Embryonic facial prominence (tissue), 1 donor: Measurements from ENCODE around the gene LRRIQ3.
A peak's percentile ranks its signal among the peaks of the same experiment; 100 is the strongest.

ENCODE experiments used
- DNase-seq: peaks from one replicate; pipeline ENCODE4 v3.0.0-alpha.2; 2016; ENCODE audit errors: extremely low spot score

Gene LRRIQ3

GRCh38 chr1:74107394-74107793 lies 90.6 kb downstream of the LRRIQ3 start:
- no peak for DNase-seq

GRCh38 chr1:74091371-74091770 lies 106.6 kb downstream of the LRRIQ3 start:
- no peak for DNase-seq

GRCh38 chr1:74083128-74083527 lies 114.8 kb downstream of the LRRIQ3 start:
- DNase-seq, result no peak

GRCh38 chr1:74065081-74065480 lies 132.9 kb downstream of the LRRIQ3 start:
- no peak for DNase-seq

GRCh38 chr1:74057719-74058118 lies 140.3 kb downstream of the LRRIQ3 start:
- DNase-seq, result no peak

GRCh38 chr1:74053407-74053806 lies 144.6 kb downstream of the LRRIQ3 start:
- no peak for DNase-seq

GRCh38 chr1:74050386-74050785 lies 147.6 kb downstream of the LRRIQ3 start:
- DNase-seq, result no peak

- DNase-seq, result no peak
Measured at GRCh38 chr1:74038042-74038441, 159.9 kb downstream of the LRRIQ3 start.

GRCh38 chr1:74012583-74012982 lies 185.4 kb downstream of the LRRIQ3 start:
- no peak for DNase-seq

GRCh38 chr1:74011736-74012135 lies 186.2 kb downstream of the LRRIQ3 start:
- DNase-seq, result no peak

GRCh38 chr1:74010206-74010605 lies 187.8 kb downstream of the LRRIQ3 start:
- no peak for DNase-seq

GRCh38 chr1:74005533-74005932 lies 192.4 kb downstream of the LRRIQ3 start:
- DNase-seq, result no peak

GRCh38 chr1:74003806-74004205 lies 194.2 kb downstream of the LRRIQ3 start:
- DNase-seq, result no peak

- peak; percentile 37 for DNase-seq
Measured at GRCh38 chr1:73998348-73998959, 199.5 kb downstream of the LRRIQ3 start.

- DNase-seq, result no peak
Measured at GRCh38 chr1:73980324-73981040, 217.5 kb downstream of the LRRIQ3 start.

GRCh38 chr1:73979684-73980083 lies 218.3 kb downstream of the LRRIQ3 start:
- DNase-seq, result no peak

GRCh38 chr1:73978964-73979363 lies 219.0 kb downstream of the LRRIQ3 start:
- DNase-seq, result no peak
